GM18502 (cell line): ENCODE measurements around the gene NKAIN2.
"Not testable (repeated sequence)": the region's sequence is repeated elsewhere in the genome, so short reads cannot be mapped to it uniquely, and the experiment has no call there.

Source experiments
- ATAC-seq: cut with Tn5 transposase; IDR thresholded peaks from one replicate; pipeline ENCODE4 v1.9.1; 2021; ENCODE audit warnings: mild to moderate bottlenecking; ENCODE audit not compliant: unreplicated experiment, poor library complexity

Gene NKAIN2

GRCh38 chr6:124389127-124389526 lies 585.5 kb downstream of the NKAIN2 start:
- no peak for ATAC-seq

GRCh38 chr6:124393536-124393935 lies 589.9 kb downstream of the NKAIN2 start:
- ATAC-seq = no peak

DNA sequence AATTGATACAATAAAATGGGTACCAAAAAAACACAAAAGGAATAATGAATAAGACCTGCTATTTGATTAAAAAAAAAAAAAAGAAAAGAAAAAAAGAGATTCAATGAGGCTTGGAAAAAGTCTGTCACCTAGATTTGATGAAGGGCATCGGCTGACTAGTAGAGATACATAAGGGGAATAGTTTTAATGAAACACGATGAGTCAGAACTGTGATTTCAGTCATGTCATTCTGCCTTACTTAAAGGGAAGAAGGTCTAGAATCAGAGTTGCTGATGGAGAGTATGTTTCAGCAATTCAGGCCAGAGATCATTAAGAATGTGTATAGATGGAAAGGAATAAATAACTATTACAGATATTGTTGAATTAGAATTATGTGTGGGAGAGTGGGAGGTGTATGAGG lies 592.7 kb downstream of the NKAIN2 start:
- no peak for ATAC-seq

GRCh38 chr6:124400261-124400999 lies 596.8 kb downstream of the NKAIN2 start:
- no peak for ATAC-seq

DNA sequence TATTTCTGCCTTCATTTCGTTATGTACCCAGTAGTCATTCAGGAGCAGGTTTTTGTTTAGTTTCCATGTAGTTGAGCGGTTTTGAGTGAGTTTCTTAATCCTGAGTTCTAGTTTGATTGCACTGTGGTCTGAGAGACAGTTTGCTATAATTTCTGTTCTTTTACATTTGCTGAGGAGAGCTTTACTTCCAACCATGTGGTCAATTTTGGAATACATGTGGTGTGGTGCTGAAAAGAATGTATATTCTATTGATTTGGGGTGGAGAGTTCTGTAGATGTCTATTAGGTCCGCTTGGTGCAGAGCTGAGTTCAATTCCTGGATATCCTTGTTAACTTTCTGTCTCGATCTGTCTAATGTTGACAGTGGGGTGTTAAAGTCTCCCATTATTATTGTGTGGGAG lies 606.8 kb downstream of the NKAIN2 start:
- not testable (repeated sequence) for ATAC-seq

DNA sequence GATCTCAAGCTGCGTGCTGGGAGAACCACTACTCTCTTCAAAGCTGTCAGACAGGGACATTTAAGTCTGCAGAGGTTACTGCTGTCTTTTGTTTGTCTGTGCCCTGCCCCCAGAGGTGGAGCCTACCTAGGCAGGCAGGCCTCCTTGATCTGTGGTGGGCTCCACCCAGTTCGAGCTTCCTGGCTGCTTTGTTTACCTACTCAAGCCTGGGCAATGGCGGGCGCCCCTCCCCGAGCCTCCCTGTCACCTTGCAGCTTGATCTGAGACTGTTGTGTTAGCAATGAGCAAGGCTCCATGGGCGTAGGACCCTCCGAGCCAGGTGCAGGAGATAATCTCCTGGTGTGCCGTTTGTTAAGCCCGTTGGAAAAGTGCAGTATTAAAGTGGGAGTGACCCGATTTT lies 609.0 kb downstream of the NKAIN2 start:
- ATAC-seq = not testable (repeated sequence)

DNA sequence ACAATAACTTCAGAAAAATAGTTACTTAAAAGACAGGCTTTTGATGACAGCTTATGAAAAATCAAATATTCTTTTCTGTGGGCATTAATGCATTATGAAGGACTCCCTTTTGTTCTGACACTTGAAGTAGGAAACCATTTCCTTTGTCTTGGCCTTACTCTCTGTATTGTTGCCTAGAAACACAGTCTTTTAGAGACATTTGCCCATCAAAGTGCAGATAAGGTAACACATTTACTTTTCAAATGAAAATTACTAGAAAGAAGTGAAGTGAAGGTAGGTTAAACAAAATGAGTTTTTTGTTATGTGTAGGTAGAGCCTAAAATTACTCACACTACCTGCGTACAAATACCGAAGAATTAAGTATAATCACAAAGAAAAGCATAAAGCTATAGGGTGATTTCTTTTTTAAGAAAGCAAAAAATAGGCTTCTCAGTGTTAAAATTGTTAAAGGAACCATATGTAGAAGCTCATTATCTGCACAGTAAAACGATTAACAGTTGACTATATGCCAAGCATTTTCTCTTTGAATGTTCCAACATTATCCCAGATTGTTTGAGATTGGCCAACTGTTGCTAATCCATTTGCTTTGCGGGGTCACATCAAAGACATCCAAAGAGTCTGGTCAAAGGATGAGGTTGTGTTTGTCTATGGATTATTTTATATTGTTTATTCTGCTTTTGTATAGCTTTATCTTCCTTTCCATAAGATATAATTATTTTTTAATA lies 616.6 kb downstream of the NKAIN2 start:
- no peak for ATAC-seq

GRCh38 chr6:124423621-124424020 lies 620.0 kb downstream of the NKAIN2 start:
- no peak for ATAC-seq

GRCh38 chr6:124430740-124431318 lies 627.2 kb downstream of the NKAIN2 start:
- ATAC-seq = no peak

GRCh38 chr6:124432620-124433019 lies 629.0 kb downstream of the NKAIN2 start:
- no peak for ATAC-seq

- no peak for ATAC-seq
Measured at GRCh38 chr6:124433387-124434160, 629.9 kb downstream of the NKAIN2 start.

GRCh38 chr6:124434421-124434820 lies 630.8 kb downstream of the NKAIN2 start:
- ATAC-seq = no peak

- peak; percentile 63 for ATAC-seq
Measured at GRCh38 chr6:124436803-124437202, 633.1 kb downstream of the NKAIN2 start.

GRCh38 chr6:124438546-124439065 lies 634.9 kb downstream of the NKAIN2 start:
- ATAC-seq = no peak

- no peak for ATAC-seq
Measured at GRCh38 chr6:124441450-124441849, 637.8 kb downstream of the NKAIN2 start.

- no peak for ATAC-seq
Measured at GRCh38 chr6:124443541-124443940, 639.9 kb downstream of the NKAIN2 start.

DNA sequence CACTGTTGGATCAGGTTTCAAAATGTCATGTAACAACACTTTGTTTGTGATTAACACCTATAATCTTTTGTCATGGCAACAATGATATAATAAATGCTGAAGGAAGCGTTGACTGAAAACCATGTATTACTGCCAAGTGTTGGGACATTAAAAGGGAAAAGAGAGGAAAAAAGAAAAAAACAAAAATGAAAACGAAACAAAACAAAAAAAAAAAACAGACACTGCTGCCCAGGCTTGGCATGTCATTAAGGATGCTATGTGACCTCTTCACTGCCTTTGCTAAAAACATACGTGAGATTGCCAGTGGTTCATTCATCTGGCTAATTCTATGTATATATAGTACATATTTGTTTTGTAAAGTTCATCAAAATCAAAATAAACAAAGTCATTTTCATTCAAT lies 641.9 kb downstream of the NKAIN2 start:
- no peak for ATAC-seq

DNA sequence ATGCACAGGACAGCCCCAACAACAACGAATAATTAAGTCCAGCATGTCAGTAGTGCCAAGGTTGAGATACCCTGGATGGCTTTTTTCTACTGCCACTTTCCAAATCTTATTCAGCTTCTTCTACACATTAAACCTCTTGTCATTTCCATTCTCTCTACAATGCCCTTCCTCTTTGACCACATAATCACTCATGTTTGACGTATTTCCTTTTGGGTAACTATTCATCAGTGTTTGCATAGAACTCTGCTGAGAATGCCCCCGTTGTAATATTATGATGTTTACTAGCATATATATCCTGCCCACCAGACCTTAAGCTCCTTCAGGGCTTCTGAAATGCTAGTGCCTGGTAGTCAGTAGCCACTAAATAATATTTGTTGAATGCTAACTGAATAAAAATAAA lies 643.3 kb downstream of the NKAIN2 start:
- ATAC-seq = no peak

DNA sequence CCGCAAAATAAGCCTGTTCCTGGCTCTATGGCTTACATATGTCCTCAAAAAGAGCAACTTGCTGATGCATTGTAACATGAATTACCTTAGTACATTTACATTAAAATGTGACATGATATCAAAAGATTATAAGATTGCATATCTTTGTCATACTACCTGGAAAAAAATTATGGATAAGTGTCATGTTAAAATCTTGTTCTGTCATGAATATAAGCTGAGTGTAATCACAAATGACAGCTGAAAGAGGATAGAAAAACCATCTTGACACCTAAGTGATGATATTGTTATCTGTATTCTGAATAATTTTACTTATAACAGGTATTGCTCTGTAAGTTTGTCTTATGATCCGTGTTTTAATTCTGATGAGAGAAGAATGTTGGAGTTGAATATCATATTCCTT lies 655.6 kb downstream of the NKAIN2 start:
- ATAC-seq = no peak

DNA sequence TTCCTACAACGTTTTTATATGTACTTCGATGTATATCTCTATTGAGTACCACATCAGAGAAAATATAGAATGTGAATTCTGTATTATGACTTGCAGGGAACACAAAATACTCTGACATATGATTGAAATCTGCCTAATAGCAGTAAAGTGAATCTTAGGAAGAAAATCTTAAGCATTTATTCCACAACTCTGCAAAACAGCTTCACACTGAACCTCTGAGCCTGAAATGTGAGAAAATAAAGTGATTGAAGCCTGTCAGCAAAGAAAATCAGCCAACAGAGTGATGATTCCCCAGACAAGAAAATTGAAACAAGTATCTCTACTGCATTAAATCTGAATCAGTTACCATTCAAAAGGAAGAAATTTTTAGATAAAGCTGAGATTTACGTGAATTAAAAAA lies 659.1 kb downstream of the NKAIN2 start:
- no peak for ATAC-seq

DNA sequence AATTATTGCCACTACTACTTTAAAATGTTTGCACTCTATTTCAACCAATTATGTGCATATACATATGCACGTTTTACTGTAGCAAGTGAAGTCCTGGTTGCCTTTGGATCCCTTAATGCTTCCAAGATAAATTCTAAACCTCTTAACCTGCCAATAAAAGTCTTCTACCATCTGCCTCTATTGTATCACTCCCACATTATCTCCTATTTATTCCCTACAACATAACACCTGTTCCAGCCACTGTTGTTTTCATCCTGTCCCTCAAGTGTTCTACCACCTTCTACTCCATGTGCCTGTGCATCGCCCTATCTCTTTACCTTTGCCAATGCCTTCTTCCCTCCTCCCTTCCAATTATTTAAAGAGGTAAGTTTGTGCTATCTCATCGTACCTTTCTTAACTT lies 659.6 kb downstream of the NKAIN2 start:
- no peak for ATAC-seq
